GM10266 (cell line): ENCODE results near the gene STK39.

ENCODE experiments used
- DNase-seq: peaks from one replicate; pipeline ENCODE4 v3.0.0; 2012; ENCODE audit errors: extremely low spot score
- CTCF ChIP-seq: IDR thresholded peaks from 2 replicates; pipeline ENCODE4 v1.5.1; 2012; ENCODE audit warnings: mild to moderate bottlenecking, low read depth; ENCODE audit not compliant: control insufficient read depth, insufficient read depth; ENCODE audit errors: missing control alignments

Gene STK39

GRCh38 chr2:167988296-167988695 is 259.1 kb downstream of the STK39 start:
- no peak for DNase-seq
- TF ChIP-seq CTCF, result no peak

- no peak for DNase-seq
- TF ChIP-seq CTCF, result no peak
Measured at GRCh38 chr2:167987558-167987957, 259.8 kb downstream of the STK39 start.

GRCh38 chr2:167987026-167987425 is 260.4 kb downstream of the STK39 start:
- no peak for TF ChIP-seq CTCF

GRCh38 chr2:167986223-167986622 is 261.2 kb downstream of the STK39 start:
- no peak for DNase-seq

More at GRCh38 chr2:167987026-167987425, 260.4 kb downstream of the STK39 start:
- DNase-seq, result no peak

GRCh38 chr2:167981945-167982344 is 265.4 kb downstream of the STK39 start:
- no peak for DNase-seq
- TF ChIP-seq CTCF, result no peak

More at GRCh38 chr2:167986223-167986622, 261.2 kb downstream of the STK39 start:
- TF ChIP-seq CTCF, result no peak

- DNase-seq, result no peak
- TF ChIP-seq CTCF, result no peak
Measured at GRCh38 chr2:167980439-167980838, 267.0 kb downstream of the STK39 start.

GRCh38 chr2:167972746-167973145 is 274.6 kb downstream of the STK39 start:
- no peak for DNase-seq
- no peak for TF ChIP-seq CTCF
